ENCODE data around the gene INSC.

GRCh38 chr11:15212876-15213275, 98.2 kb downstream of the INSC start:
- TF ChIP-seq POLR2A (IDR thresholded peaks at IDR 0.05) (no peak), CTCF (IDR thresholded peaks at IDR 0.05 in 4 of 5, conservative IDR thresholded peaks at IDR 0.05 in 1 of 5) (no peak)
